Measurements from ENCODE around the gene JAK3. TPM values are rescaled to one million over a fixed set of nuclear protein-coding genes. Genes with fewer than 3 reads are reported as not detected.
A peak's percentile ranks its signal among the peaks of the same experiment; 100 is the strongest.

Gene JAK3
- total and polyA plus RNA-seq, 2 experiments from 2014 or later = 3.0 to 3.2 TPM

DNA sequence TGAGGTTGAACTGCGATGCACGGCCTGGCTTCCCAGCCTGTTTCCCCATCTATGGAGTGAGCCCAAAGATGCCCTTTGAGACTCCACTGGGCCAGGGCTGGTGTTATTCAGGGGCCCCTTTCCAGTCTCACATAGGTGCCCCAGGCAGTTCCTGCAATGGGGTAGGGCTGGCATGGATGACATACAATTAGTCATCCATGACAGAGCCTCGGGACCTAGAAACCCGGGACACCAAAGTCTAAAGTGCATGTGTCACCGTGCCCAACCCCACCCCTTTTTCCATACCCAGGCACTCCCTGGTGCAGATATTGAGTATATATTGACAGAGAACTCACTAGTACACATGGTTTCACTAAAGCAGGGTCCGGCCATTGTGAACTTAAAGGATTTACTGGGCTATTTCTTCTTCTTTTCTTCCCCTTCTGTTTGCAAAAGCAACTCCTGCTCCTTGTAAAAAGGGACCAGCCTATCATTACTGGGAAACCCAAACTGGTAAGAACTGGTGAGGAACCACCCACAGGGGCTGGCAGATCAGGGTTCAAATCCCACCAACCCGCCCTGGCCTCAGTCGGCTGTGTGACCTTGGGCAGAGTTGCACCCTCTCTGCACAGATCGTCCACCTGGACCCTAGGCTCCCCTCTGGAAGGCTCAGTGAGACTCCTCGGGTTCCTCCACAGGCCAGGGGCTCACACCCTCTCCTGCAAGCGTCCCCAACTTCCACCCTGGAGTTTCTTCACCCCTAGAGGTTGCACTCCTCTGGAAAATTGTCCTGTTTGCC, 50.2 kb downstream of the JAK3 start:
- Histone ChIP-seq H3K9me2 (replicated peaks; ENCODE audit: insufficient read depth) (no peaks in the 10 kb centered on the region), H3K4me2 (peak overlapping the region; percentile 77), H2AFZ (no peak overlapping the region), H3K4me3 (no peak overlapping the region), H3K4me1 (ENCODE audit: insufficient read depth) (peaks cover 18% of the 10 kb centered on the region), H3K36me3 (replicated peaks; ENCODE audit: insufficient read depth, low read depth) (no peaks in the 10 kb centered on the region), H3K79me2 (peaks cover 24% of the 10 kb centered on the region), H4K20me1 (ENCODE audit: insufficient read depth, poor library complexity, severe bottlenecking) (no peaks in the 10 kb centered on the region), H3K9me3 (ENCODE audit: low read depth) (no peaks in the 10 kb centered on the region), H3K27me3 (peaks cover 19% of the 10 kb centered on the region), H3K27ac (peak overlapping the region; percentile 98)
- TF ChIP-seq, protein P1, sequence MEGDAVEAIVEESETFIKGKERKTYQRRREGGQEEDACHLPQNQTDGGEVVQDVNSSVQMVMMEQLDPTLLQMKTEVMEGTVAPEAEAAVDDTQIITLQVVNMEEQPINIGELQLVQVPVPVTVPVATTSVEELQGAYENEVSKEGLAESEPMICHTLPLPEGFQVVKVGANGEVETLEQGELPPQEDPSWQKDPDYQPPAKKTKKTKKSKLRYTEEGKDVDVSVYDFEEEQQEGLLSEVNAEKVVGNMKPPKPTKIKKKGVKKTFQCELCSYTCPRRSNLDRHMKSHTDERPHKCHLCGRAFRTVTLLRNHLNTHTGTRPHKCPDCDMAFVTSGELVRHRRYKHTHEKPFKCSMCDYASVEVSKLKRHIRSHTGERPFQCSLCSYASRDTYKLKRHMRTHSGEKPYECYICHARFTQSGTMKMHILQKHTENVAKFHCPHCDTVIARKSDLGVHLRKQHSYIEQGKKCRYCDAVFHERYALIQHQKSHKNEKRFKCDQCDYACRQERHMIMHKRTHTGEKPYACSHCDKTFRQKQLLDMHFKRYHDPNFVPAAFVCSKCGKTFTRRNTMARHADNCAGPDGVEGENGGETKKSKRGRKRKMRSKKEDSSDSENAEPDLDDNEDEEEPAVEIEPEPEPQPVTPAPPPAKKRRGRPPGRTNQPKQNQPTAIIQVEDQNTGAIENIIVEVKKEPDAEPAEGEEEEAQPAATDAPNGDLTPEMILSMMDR (IDR thresholded peaks at IDR 0.05; ENCODE audit: poor library complexity) = no peak
- TF ChIP-seq EZH2 (IDR thresholded peaks at IDR 0.05; ENCODE audit: borderline replicate concordance) = no peak
- 66% methylated on average over 11 of the region's 11 CpGs for WGBS (ENCODE audit: low lambda C conversion rate, missing lambda C conversion rate)
- DNase-seq (ENCODE audit: low spot score) = peak; percentile 88

DNA sequence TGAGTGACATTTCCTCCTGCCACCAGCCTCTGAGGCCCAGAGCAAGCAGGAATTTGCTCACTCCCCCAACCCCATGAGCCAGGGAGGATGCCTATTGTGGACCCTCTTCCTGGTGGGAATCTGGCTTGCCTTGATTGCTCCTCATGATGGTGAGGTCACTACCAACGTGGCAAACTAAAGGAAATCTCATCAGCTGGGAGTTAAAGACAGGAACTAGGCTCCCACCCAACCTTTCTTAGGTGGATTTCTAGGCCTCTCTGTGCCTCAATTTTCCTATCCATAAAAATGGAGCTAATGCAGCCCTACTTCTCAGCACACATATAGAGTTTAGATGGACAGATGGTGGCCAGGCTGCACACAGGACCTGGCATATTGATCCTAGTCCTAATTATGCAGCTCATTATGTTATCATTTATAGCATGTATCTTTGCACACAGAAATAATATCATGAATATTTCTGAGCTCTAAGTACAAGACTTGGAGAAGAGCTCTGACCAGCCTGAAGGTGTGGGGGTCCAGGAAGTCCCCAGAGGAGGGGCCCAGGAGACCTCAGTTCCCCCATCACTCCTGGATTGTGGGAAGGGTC, 50.9 kb downstream of the JAK3 start:
- H4K20me1 ChIP-seq (ENCODE audit: insufficient read depth, poor library complexity, severe bottlenecking) = no peaks in the 10 kb centered on the region
- TF ChIP-seq, protein P1 (IDR thresholded peaks at IDR 0.05; ENCODE audit: poor library complexity) = no peak
- TF ChIP-seq EZH2 (IDR thresholded peaks at IDR 0.05; ENCODE audit: borderline replicate concordance) (no peak), EZH2phosphoT487 (IDR thresholded peaks at IDR 0.05; ENCODE audit: low read depth, severe bottlenecking, unreplicated experiment) (no peak)
- no peaks in the 10 kb centered on the region for H3K36me3 ChIP-seq (replicated peaks; ENCODE audit: insufficient read depth, low read depth)
- no peak overlapping the region for H2AFZ ChIP-seq
- WGBS (ENCODE audit: low lambda C conversion rate, missing lambda C conversion rate) = 100% methylated on average over 1 of the region's 1 CpG
- H3K9me2 ChIP-seq (replicated peaks; ENCODE audit: insufficient read depth) = no peaks in the 10 kb centered on the region
- H3K4me1 ChIP-seq (ENCODE audit: insufficient read depth) = peaks cover 18% of the 10 kb centered on the region
- H3K27ac ChIP-seq = peak overlapping the region; percentile 97
- peak overlapping the region; percentile 77 for H3K4me2 ChIP-seq
- DNase-seq (ENCODE audit: low spot score) = no peak
- H3K27me3 ChIP-seq = peaks cover 19% of the 10 kb centered on the region
- H3K4me3 ChIP-seq = no peak overlapping the region
- H3K79me2 ChIP-seq = peaks cover 24% of the 10 kb centered on the region
- no peaks in the 10 kb centered on the region for H3K9me3 ChIP-seq (ENCODE audit: low read depth)

DNA sequence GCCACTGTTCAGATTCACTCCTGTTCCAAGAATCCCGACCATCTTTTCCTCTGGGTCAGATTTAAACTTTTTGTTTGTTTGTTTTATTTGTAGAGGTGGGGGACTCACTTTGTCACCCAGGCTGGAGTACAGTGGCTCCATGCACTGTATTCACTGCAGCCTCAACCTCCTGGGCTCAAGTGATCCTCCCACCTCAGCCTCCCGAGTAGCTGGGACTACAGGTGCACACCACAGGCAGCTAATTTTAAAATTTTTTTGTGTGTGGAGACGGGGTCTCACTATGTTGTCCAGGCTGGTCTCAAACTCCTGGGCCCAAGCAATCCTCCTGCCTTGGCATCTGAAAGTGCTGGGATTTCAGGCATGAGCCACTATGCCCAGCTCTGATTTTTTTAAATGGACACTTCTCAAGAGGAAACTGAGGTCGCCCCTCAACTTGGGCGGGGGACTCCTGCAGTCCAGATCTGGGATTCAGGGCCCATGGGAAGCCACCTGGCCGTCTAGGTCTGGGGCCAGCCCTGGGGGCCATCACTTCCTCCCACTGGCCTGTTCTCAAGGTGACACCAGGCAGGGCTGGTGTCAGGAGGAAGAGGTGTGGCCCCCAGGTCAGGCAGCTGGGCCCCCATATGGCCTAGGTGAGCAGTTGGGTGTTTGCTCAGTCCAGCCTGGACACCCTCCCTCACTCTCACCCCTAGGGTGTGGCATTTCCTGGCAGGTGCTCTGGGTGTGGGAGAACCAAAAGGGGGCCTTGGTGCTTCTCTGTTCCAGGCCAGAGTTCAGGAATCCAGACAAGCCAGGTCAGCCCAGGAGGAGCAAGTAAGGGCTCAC, 51.6 kb downstream of the JAK3 start:
- Histone ChIP-seq H3K4me1 (ENCODE audit: insufficient read depth) (peaks cover 18% of the 10 kb centered on the region), H3K36me3 (replicated peaks; ENCODE audit: insufficient read depth, low read depth) (no peaks in the 10 kb centered on the region), H3K27ac (peak overlapping the region; percentile 97), H3K4me2 (peak overlapping the region; percentile 77), H2AFZ (no peak overlapping the region), H3K9me2 (replicated peaks; ENCODE audit: insufficient read depth) (no peaks in the 10 kb centered on the region), H3K27me3 (peaks cover 19% of the 10 kb centered on the region), H4K20me1 (ENCODE audit: insufficient read depth, poor library complexity, severe bottlenecking) (no peaks in the 10 kb centered on the region), H3K4me3 (no peak overlapping the region), H3K9me3 (ENCODE audit: low read depth) (no peaks in the 10 kb centered on the region), H3K79me2 (peaks cover 19% of the 10 kb centered on the region)
- DNase-seq (ENCODE audit: low spot score) = peak; percentile 78
- no peak for TF ChIP-seq EZH2 (IDR thresholded peaks at IDR 0.05; ENCODE audit: borderline replicate concordance)
- TF ChIP-seq, protein P1 (IDR thresholded peaks at IDR 0.05; ENCODE audit: poor library complexity) = no peak
- TF ChIP-seq EZH2phosphoT487 (IDR thresholded peaks at IDR 0.05; ENCODE audit: low read depth, severe bottlenecking, unreplicated experiment) = no peak
- 72% methylated on average over 6 of the region's 6 CpGs for WGBS (ENCODE audit: low lambda C conversion rate, missing lambda C conversion rate)
